Measurements from ENCODE around the gene MTFR1L.

MTFR1L gene

DNA sequence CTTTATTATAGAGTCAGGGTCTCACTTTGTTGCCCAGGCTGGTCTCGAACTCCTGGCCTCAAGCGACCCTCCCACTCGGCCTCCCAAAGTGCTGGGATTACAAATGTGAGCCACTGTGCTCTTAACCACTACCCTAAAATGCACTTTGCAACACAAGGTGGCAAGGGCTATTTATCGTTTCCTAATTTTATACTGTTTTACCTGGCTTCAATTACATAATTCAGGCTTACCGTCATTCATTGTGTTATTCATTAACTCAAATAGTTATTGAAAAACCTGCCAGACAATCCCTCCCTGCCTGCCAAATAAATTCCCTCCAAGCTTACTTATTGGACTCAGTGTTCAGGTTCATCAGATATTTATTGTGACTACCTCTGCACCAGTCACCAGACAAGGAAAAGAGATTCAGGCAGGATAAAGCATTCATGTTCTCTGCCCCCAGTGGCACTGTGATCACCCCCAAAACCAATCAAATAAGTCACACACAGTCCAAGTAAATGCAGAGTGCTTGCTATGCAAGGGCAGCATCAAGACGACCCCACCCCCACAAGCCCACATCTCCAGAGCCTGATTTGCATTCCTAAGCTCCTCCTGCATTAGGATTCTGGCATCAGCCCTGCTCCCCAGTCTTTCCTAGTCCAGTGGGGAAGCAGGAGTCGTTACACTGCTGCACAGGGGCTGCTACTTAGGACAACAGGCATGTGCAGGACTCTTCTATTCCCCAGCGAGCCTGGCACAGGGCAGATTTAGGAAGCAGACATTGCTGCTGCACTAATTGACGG is 47.6 kb downstream of the MTFR1L start:
- Histone ChIP-seq H3K9ac (ENCODE audit: low read length) (no peak overlapping the region), H3K36me3 (ENCODE audit: control insufficient read depth, insufficient read depth, low read length) (no peaks in the 10 kb centered on the region), H3K4me1 (ENCODE audit: control insufficient read depth, insufficient read depth, low read length) (no peaks in the 10 kb centered on the region), H3K27me3 (ENCODE audit: control insufficient read depth, insufficient read depth, low read length) (no peaks in the 10 kb centered on the region), H3K27ac (ENCODE audit: low read depth, low read length) (no peak overlapping the region), H3K4me3 (ENCODE audit: low read length) (no peak overlapping the region)

DNA sequence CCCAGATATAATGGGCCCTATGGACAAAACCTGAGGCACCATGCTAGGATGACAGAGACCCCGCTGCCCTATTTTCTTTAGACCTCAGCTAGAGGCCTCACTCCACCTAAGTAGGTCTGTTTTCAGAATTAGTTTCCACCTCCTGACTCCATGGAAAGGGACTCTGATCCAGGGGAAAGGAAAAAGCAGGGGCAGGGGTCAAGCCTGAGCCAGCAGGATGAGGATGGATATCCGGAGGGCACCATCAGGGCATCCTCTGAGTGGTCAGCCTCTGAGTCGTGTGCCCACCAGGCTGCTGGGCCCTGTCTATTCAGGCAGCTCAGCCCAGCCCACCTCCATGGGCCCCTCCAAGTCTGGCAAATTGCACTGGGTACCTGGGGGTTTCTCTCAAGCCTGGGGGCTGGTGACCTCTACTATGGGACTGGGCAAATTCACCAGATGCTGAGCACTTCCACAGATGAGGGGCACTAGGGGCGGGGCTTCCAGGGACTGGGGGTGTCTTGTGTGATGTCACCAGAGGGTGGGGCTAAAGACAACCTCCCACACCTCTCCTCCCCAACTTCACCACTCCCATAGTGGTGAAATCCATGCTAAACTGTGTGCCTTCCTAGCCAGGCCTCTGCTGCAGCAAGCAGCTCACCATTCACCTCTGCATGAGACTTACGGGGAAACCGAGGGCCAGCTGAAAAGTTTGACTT is 50.3 kb downstream of the MTFR1L start:
- peaks cover 6% of the 10 kb centered on the region for H3K4me1 ChIP-seq (ENCODE audit: control insufficient read depth, insufficient read depth, low read length)
- H3K4me3 ChIP-seq (ENCODE audit: low read length): no peak overlapping the region
- H3K36me3 ChIP-seq (ENCODE audit: control insufficient read depth, insufficient read depth, low read length): no peaks in the 10 kb centered on the region
- no peaks in the 10 kb centered on the region for H3K27me3 ChIP-seq (ENCODE audit: control insufficient read depth, insufficient read depth, low read length)
- no peak overlapping the region for H3K9ac ChIP-seq (ENCODE audit: low read length)
- H3K27ac ChIP-seq (ENCODE audit: low read depth, low read length): no peak overlapping the region

- Histone ChIP-seq H3K27ac (ENCODE audit: low read depth, low read length) (no peak overlapping the region), H3K36me3 (ENCODE audit: control insufficient read depth, insufficient read depth, low read length) (no peaks in the 10 kb centered on the region), H3K9ac (ENCODE audit: low read length) (no peak overlapping the region), H3K4me3 (ENCODE audit: low read length) (no peak overlapping the region), H3K27me3 (ENCODE audit: control insufficient read depth, insufficient read depth, low read length) (no peaks in the 10 kb centered on the region), H3K4me1 (ENCODE audit: control insufficient read depth, insufficient read depth, low read length) (peaks cover 6% of the 10 kb centered on the region)
Measured at GRCh38 chr1:25870614-25871013, 50.9 kb downstream of the MTFR1L start.

- no peak overlapping the region for H3K4me3 ChIP-seq (ENCODE audit: low read length)
- H3K36me3 ChIP-seq (ENCODE audit: control insufficient read depth, insufficient read depth, low read length): no peaks in the 10 kb centered on the region
- peaks cover 6% of the 10 kb centered on the region for H3K4me1 ChIP-seq (ENCODE audit: control insufficient read depth, insufficient read depth, low read length)
- H3K27me3 ChIP-seq (ENCODE audit: control insufficient read depth, insufficient read depth, low read length): no peaks in the 10 kb centered on the region
- no peak overlapping the region for H3K27ac ChIP-seq (ENCODE audit: low read depth, low read length)
- H3K9ac ChIP-seq (ENCODE audit: low read length): no peak overlapping the region
Measured at GRCh38 chr1:25871086-25871703, 51.4 kb downstream of the MTFR1L start.

DNA sequence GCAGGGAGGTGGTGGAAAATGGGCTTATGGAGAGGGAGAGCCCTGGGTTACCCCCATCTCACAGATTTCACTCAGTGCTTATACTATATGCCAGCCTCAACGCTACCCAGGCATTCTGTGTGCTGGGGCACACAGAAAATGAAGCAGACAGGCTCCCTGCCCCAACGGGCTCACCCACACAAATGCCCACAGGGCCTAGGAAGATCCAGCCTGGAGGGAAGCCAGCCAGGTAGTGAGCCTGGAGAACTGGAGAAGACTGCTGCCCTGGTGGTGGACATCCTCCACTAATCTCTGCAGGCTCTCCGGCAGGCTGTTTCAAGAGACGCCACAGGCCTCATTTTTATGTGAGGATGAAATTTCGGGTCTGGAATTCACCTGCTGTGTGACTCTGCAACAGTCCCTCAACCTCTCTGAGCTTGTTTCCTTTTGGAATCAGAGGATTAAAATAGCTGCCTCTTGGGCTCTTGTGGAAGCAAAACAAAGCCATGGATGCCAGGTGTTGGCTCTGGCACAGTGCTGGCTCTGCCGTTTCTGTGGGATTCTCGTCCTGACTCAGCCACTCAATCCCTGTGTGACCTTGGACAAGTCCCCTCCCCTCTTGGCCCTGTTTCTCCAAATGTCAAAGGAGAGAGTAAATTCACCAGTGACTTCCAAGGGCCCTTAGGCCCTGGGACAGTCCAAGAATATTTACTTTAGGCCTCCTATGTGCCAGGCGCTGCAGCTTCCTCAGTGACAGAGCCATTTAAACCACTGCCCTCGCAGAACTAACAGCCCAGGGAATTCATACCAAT is 52.1 kb downstream of the MTFR1L start:
- H3K4me3 ChIP-seq (ENCODE audit: low read length): no peak overlapping the region
- no peaks in the 10 kb centered on the region for H3K27me3 ChIP-seq (ENCODE audit: control insufficient read depth, insufficient read depth, low read length)
- H3K36me3 ChIP-seq (ENCODE audit: control insufficient read depth, insufficient read depth, low read length): no peaks in the 10 kb centered on the region
- no peak overlapping the region for H3K9ac ChIP-seq (ENCODE audit: low read length)
- no peak overlapping the region for H3K27ac ChIP-seq (ENCODE audit: low read depth, low read length)
- peaks cover 6% of the 10 kb centered on the region for H3K4me1 ChIP-seq (ENCODE audit: control insufficient read depth, insufficient read depth, low read length)

GRCh38 chr1:25872713-25873112 is 53.0 kb downstream of the MTFR1L start:
- no peaks in the 10 kb centered on the region for H3K27me3 ChIP-seq (ENCODE audit: control insufficient read depth, insufficient read depth, low read length)

GRCh38 chr1:25873120-25873519 is 53.4 kb downstream of the MTFR1L start:
- Histone ChIP-seq H3K4me1 (ENCODE audit: control insufficient read depth, insufficient read depth, low read length) (peaks cover 6% of the 10 kb centered on the region), H3K9ac (ENCODE audit: low read length) (no peak overlapping the region), H3K27ac (ENCODE audit: low read depth, low read length) (no peak overlapping the region), H3K27me3 (ENCODE audit: control insufficient read depth, insufficient read depth, low read length) (no peaks in the 10 kb centered on the region), H3K36me3 (ENCODE audit: control insufficient read depth, insufficient read depth, low read length) (no peaks in the 10 kb centered on the region), H3K4me3 (ENCODE audit: low read length) (no peak overlapping the region)

More at GRCh38 chr1:25872713-25873112, 53.0 kb downstream of the MTFR1L start:
- no peaks in the 10 kb centered on the region for H3K36me3 ChIP-seq (ENCODE audit: control insufficient read depth, insufficient read depth, low read length)
- no peak overlapping the region for H3K4me3 ChIP-seq (ENCODE audit: low read length)
- H3K9ac ChIP-seq (ENCODE audit: low read length): no peak overlapping the region
- H3K27ac ChIP-seq (ENCODE audit: low read depth, low read length): no peak overlapping the region
- H3K4me1 ChIP-seq (ENCODE audit: control insufficient read depth, insufficient read depth, low read length): peaks cover 6% of the 10 kb centered on the region

DNA sequence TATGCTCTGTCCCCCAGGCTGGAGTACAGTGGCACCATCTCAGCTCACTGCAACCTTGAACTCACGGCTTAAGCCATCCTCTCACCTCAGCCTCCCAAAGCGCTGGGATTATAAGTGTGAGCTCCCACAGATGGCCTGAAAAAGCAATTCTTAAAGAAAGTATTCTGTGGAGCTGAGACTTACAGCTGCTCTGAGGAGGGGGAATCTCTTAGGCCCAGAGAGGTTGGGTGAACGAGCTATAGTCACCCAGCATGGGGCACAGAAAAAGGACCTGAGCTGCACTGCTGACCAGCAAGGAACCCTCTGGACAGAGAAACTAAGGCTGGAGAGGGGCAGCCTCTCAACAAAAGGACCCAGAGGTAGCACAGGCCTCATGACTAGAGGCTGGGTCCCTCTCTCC is 54.5 kb downstream of the MTFR1L start:
- Histone ChIP-seq H3K36me3 (ENCODE audit: control insufficient read depth, insufficient read depth, low read length) (no peaks in the 10 kb centered on the region), H3K27me3 (ENCODE audit: control insufficient read depth, insufficient read depth, low read length) (no peaks in the 10 kb centered on the region), H3K4me3 (ENCODE audit: low read length) (peak overlapping the region; percentile 78), H3K27ac (ENCODE audit: low read depth, low read length) (no peak overlapping the region), H3K9ac (ENCODE audit: low read length) (no peak overlapping the region), H3K4me1 (ENCODE audit: control insufficient read depth, insufficient read depth, low read length) (peaks cover 6% of the 10 kb centered on the region)

DNA sequence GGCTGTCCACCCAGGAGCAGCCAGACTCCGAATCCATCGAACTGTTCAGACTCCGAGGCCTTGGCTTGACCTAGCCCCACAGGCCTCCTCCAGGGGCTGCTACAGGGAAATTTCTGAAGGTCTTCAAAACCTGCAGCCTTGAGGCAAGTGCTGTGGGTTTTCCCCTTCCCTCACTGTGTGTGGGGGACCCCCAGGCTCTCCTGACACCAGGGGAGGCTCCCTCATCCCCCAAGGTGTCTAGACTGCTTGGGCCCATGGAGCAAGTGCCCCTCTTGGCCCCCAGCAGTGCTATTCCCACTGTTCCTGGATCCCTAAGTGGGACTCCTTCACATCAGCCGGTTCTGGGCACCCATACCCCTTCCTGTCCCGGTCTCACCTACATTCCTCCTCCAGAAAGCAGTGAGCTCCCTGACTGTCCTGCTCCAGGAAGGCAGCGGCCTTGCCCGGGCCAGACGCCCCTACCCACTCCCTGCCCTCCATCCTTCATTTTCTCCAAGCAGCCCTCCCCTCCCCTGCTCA is 54.9 kb downstream of the MTFR1L start:
- peaks cover 6% of the 10 kb centered on the region for H3K4me1 ChIP-seq (ENCODE audit: control insufficient read depth, insufficient read depth, low read length)
- peak overlapping the region; percentile 79 for H3K27ac ChIP-seq (ENCODE audit: low read depth, low read length)
- H3K36me3 ChIP-seq (ENCODE audit: control insufficient read depth, insufficient read depth, low read length): no peaks in the 10 kb centered on the region
- no peaks in the 10 kb centered on the region for H3K27me3 ChIP-seq (ENCODE audit: control insufficient read depth, insufficient read depth, low read length)
- H3K9ac ChIP-seq (ENCODE audit: low read length): peak overlapping the region; percentile 57
- H3K4me3 ChIP-seq (ENCODE audit: low read length): peak overlapping the region; percentile 78

- Histone ChIP-seq H3K36me3 (ENCODE audit: control insufficient read depth, insufficient read depth, low read length) (no peaks in the 10 kb centered on the region), H3K4me3 (ENCODE audit: low read length) (peak within 1 kb of the TSS; percentile 78), H3K9ac (ENCODE audit: low read length) (peak within 1 kb of the TSS; percentile 57), H3K27ac (ENCODE audit: low read depth, low read length) (peak within 1 kb of the TSS; percentile 79), H3K27me3 (ENCODE audit: control insufficient read depth, insufficient read depth, low read length) (no peaks in the 10 kb centered on the region), H3K4me1 (ENCODE audit: control insufficient read depth, insufficient read depth, low read length) (peaks cover 6% of the 10 kb centered on the region)
Measured at GRCh38 chr1:25875154-25875855, 55.6 kb downstream of the MTFR1L start, which contains the start of gene PAQR7. Gene PAQR7, minus strand, starts transcription at chr1:25875708. Its CDS starts 11,869 bp downstream, at chr1:25863839.

GRCh38 chr1:25875856-25876692 is 56.3 kb downstream of the MTFR1L start:
- Histone ChIP-seq H3K27ac (ENCODE audit: low read depth, low read length) (peak overlapping the region; percentile 79), H3K36me3 (ENCODE audit: control insufficient read depth, insufficient read depth, low read length) (no peaks in the 10 kb centered on the region), H3K4me3 (ENCODE audit: low read length) (peak overlapping the region; percentile 78), H3K4me1 (ENCODE audit: control insufficient read depth, insufficient read depth, low read length) (peaks cover 6% of the 10 kb centered on the region), H3K27me3 (ENCODE audit: control insufficient read depth, insufficient read depth, low read length) (no peaks in the 10 kb centered on the region), H3K9ac (ENCODE audit: low read length) (no peak overlapping the region)

Measured in rectal smooth muscle tissue (tissue), 1 donor.